Measurements from ENCODE around the gene SLC12A9.

DNA sequence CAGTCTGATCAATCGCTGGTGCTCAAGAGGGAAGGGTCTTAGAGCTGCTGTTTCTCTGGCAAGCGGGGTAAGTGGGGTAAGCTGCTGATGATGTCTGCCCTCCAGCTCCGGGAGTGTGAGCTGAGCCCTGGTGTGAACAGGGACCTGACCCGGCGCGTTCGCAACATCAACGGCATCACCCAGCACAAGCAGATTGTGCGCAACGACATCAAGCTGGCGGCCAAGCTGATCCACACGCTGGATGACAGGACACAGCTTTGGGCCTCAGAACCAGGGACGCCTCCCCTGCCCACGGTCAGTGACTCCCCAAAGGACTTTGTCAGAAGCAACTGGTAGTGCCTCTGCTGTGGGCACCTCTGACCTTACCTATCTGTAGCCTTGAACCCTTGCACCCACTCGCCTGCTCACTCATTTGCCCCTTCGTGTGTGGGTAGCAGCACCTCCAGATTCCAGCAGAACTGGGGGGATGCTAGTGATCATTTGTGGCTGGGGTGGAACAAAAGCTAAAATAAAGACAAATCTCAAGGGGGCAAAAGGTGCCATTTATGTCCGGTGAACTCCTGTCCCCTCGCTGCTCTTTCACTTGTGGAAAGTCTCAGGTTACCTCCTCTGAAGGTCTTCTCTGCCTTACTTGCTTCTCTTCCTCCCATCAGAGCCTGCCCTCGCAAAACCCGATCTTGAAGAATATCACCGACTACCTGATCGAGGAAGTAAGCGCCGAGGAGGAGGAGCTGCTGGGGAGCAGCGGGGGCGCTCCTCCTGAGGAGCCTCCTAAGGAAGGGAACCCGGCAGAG is 33.8 kb downstream of the SLC12A9 start:
- no peak for TF ChIP-seq POLR2A (IDR thresholded peaks at IDR 0.05; ENCODE audit: extremely low read depth, insufficient read length)
- TF ChIP-seq, protein P1, sequence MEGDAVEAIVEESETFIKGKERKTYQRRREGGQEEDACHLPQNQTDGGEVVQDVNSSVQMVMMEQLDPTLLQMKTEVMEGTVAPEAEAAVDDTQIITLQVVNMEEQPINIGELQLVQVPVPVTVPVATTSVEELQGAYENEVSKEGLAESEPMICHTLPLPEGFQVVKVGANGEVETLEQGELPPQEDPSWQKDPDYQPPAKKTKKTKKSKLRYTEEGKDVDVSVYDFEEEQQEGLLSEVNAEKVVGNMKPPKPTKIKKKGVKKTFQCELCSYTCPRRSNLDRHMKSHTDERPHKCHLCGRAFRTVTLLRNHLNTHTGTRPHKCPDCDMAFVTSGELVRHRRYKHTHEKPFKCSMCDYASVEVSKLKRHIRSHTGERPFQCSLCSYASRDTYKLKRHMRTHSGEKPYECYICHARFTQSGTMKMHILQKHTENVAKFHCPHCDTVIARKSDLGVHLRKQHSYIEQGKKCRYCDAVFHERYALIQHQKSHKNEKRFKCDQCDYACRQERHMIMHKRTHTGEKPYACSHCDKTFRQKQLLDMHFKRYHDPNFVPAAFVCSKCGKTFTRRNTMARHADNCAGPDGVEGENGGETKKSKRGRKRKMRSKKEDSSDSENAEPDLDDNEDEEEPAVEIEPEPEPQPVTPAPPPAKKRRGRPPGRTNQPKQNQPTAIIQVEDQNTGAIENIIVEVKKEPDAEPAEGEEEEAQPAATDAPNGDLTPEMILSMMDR (IDR thresholded peaks at IDR 0.05; ENCODE audit: low read depth, low read length) = no peak
